GM19397 (cell line): ENCODE results near the gene SH3BP2.
A peak's percentile ranks its signal among the peaks of the same experiment; 100 is the strongest.

Experiments
- ATAC-seq: cut with Tn5 transposase; IDR thresholded peaks from one replicate; pipeline ENCODE4 v1.9.1; 2021; ENCODE audit warnings: mild to moderate bottlenecking, moderate library complexity; ENCODE audit not compliant: unreplicated experiment

The SH3BP2 gene

DNA sequence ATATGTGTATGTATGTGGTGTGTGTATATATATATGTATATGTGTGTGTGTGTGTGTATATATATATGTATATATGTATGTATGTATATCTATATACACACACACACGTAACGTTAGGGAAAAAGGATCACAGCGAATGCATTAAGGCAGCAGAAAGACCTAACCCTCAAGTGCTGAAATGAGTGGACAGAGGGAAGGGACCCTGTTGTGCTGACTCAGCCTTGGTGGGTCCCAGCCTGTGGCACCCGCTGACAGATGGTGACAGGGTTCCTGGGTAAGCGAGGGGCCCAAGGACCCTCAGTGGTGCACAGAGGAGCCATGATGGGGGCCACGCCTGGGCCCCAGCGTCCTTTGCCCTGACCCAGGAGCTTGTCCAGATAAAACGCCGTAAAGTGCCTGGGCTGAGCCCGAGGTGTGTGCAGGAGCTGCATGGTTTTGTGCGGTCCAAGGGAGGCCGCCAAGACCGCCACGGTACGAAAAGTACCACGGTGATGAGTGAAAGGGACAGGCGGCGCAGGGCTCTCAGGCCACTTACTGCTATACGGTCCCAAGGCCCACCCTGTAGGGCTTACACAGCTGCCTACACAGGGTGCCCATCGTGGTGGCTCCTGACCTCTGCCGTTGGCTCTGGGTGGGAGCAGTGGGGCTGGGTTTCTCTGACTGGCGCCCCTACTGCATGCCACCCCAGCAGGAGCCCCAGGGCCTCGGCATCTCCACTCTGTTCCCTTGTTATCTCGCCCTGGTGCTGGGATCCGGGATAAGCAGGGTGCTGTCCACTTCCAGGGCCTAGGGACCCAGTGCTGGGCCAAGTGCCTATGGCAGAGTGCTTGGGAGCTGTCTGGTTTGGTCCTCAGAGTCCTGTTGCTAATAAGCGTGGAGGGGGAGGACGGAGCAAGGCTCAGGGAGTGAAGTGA lies 10.0 kb downstream of the SH3BP2 start:
- no peak for ATAC-seq

GRCh38 chr4:2803624-2804448 lies 11.0 kb downstream of the SH3BP2 start:
- ATAC-seq = no peak

GRCh38 chr4:2804449-2804972 lies 11.6 kb downstream of the SH3BP2 start:
- ATAC-seq = no peak

- no peak for ATAC-seq
Measured at GRCh38 chr4:2804973-2805501, 12.2 kb downstream of the SH3BP2 start.

- ATAC-seq = no peak
Measured at GRCh38 chr4:2805712-2806389, 13.0 kb downstream of the SH3BP2 start.

DNA sequence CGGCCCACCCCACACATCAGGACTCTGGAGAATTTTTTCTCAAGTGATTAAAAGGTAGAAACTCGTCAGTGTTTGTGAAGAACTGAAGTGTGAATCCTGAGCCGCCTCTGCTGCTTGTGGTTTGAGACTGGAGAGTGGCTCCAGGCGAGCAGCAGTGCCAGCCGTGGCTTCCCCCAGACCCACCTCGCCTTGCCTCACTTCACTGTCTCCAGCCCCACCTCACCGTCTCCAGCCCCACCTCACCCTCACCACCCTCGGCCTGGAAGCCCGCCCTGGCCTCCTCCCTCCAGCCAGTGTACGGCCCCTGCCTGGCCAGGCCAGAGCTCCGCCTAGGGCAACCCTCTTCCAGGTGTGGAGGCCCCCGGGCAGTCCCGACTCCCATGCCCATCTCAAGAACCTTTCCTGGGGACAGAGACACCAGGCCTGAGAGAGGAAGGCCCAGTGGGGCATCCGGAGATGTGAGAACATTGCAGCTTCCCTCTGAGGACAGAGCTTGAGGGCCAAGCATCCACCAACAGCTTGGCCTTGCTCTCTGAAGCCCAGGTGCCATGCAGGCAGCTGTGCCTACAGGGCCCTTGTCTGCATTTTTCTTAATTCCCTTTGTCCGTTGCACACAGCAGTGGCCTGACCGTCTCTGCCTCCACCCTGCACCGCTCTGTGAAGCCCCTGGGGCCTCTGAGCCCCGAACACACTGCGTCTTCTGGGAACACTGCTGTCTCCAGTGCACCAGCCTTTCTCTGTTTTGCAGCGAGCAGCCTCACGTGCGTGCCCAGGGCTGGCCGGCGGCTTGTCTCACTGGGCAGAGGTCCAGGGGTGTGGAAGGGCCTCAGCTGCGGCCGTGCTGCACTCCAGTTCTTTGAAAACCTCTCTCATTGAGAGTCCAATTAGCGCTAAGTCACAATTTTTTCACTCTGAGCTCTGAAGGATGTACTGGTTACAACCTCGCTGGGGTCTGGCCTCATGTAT lies 13.8 kb downstream of the SH3BP2 start:
- ATAC-seq = no peak

- no peak for ATAC-seq
Measured at GRCh38 chr4:2807571-2807970, 14.7 kb downstream of the SH3BP2 start.

- no peak for ATAC-seq
Measured at GRCh38 chr4:2808001-2808400, 15.1 kb downstream of the SH3BP2 start.

DNA sequence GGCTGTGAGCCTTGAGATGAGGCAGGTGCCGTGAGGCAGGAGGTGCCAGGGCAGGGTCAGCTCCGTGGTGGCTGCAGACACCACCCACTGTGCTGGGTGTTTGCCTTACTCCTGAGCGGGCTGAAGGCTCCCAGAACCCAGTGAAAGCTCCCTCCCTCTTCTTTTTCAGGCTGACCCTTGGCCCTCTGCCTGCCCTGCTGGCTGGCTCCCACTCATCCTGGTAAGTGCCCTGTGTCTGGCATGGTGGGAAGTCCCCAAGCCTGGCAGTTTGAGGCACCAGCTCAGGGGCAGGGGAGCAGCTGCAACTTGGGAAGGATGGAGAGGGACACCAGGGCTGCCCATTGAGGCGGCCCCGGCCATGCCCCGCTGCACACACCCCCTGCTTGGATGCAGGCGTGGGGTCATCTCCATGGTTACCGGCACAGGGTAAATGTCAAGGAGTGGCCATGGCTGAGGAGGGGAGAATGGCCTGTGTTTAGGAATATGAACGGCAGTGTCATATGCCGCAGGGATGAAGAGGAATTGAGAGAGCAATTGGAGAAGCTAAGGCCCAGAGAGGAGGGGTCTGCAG lies 16.8 kb downstream of the SH3BP2 start:
- no peak for ATAC-seq

DNA sequence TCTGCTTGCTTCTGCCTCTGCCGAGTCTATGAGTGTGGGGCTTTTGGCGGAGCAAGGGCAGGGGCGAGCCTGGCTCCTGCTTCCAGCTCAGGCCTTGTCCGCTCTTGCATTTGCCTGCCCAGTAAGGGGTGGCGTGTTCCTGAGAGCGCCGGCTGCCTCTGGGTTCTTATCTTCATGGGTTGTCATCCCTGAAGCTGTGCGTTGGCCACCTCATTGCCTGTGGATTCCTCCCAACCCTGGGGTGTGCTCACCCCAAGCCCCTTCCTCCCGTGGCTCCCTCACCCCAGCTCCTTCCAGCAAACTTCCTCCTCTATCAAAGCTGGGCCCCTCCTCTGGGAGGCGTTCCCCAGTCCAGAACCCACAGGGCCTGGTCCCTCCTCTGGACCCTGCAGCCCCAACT lies 17.5 kb downstream of the SH3BP2 start:
- ATAC-seq = no peak

- peak; percentile 53 for ATAC-seq
Measured at GRCh38 chr4:2811830-2812611, 19.1 kb downstream of the SH3BP2 start.

DNA sequence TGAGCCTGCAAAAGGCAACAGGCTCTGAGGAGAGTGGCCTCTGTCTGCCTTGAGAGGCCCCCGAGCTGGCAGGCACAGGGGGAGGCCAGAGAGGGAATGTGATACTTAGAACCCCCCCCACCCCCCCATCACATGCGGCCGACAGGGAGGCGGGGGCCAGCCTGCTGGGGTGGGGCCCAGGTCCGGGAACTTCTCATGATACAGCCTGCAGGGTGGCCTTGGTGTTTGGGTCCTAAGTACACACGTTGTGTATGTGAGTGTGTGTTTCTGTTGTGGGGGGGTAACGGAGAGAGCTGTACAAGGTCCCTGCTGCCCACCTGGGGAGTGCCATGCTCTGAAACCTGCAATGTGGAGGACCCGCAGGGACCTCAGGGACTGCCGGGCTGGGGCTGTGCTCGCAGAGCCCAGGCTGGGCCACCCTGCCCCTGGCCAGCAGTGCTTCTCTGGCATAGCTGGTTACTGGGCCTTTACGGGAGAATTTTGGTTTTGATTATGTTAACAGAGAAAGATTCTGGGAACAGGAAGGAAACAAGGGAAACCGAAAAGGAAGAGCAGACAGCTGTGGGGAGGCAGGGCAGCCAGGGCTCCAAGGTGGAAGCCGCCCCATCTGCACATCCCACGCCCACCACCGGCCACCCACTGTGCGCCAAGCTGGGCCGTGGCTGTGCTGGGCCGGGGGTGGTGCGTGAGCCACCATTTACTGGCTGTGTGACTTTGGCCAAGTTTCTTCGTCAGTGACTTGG lies 19.9 kb downstream of the SH3BP2 start:
- ATAC-seq = no peak

GRCh38 chr4:2813446-2814405 lies 20.8 kb downstream of the SH3BP2 start:
- no peak for ATAC-seq

DNA sequence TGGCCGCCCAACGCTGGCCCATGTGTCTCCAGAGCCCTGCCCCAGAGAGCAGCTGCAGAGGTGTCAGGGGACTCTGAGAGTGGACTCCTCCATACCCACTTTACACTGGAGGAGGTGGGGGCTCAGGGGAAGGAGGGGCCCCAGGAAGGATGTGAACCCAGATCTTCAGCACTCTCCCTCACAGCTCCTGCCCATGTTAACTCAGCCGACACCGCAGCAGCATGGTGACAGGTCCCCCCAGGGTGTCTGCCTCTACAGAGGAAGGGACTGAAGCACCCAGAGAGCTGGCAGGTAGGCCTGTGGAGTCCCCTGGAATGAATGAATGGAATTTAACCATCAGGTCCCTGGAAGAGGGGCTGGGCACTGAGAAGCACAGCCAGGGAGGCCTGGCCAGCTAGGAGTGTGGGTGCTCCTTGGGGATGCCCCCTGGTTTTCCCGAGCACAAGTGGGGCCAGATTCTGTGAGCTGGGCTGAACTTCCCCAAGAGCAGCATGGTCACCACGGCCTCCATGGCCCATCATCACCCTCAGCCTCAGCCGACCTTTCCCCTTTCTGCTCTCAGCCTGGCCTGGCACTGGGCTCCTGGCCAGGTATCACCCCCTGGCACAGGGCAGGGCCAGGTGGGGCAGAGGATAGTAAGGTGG lies 21.9 kb downstream of the SH3BP2 start:
- ATAC-seq = no peak

GRCh38 chr4:2816401-2816954 lies 23.6 kb downstream of the SH3BP2 start:
- ATAC-seq = no peak

GRCh38 chr4:2817137-2817536 lies 24.3 kb downstream of the SH3BP2 start:
- no peak for ATAC-seq
